Measurements from ENCODE around the gene DISP1.
"Not testable (repeated sequence)": the region's sequence is repeated elsewhere in the genome, so short reads cannot be mapped to it uniquely, and the experiment has no call there.

Gene DISP1

GRCh38 chr1:222845763-222846162 is 30.9 kb downstream of the DISP1 start:
- DNase-seq (ENCODE audit: low read depth): no peak
- TF ChIP-seq CTCF (conservative IDR thresholded peaks at IDR 0.05; ENCODE audit: low read depth, low read length): no peak
- no peak overlapping the region for H3K4me3 ChIP-seq (ENCODE audit: low read depth, low read length)

GRCh38 chr1:222850550-222850949 is 35.7 kb downstream of the DISP1 start:
- not testable (repeated sequence) for H3K4me3 ChIP-seq (ENCODE audit: low read depth, low read length); DNase-seq (ENCODE audit: low read depth)

GRCh38 chr1:222852326-222852725 is 37.5 kb downstream of the DISP1 start:
- no peak overlapping the region for H3K4me3 ChIP-seq (ENCODE audit: low read depth, low read length)
- DNase-seq (ENCODE audit: low read depth): peak; percentile 68
- no peak for TF ChIP-seq CTCF (conservative IDR thresholded peaks at IDR 0.05; ENCODE audit: low read depth, low read length)

- no peak for DNase-seq (ENCODE audit: low read depth)
- TF ChIP-seq CTCF (conservative IDR thresholded peaks at IDR 0.05; ENCODE audit: low read depth, low read length): no peak
- no peak overlapping the region for H3K4me3 ChIP-seq (ENCODE audit: low read depth, low read length)
Measured at GRCh38 chr1:222861062-222861461, 46.2 kb downstream of the DISP1 start.

Measured in choroid plexus epithelial cell (primary cell).